GM12878 (cell line): Measurements from ENCODE around the gene BRAT1. TPM values are rescaled to one million over a fixed set of nuclear protein-coding genes. Genes with fewer than 3 reads are reported as not detected.
A peak's percentile ranks its signal among the peaks of the same experiment; 100 is the strongest.

Experiments used
- BHLHE40 ChIP-seq, 2 experiments: fragments of 450-650 bp in 1 of 2; IDR thresholded peaks; 2 replicates each; pipeline ENCODE4 v1.6.1; 2011 to 2017; ENCODE audit warnings: low read depth in 2 of 2, borderline replicate concordance in 1 of 2, improper control_type of control experiment in 1 of 2, low read length in 1 of 2, mild to moderate bottlenecking in 1 of 2
- CREB1 ChIP-seq: IDR thresholded peaks from 2 replicates; pipeline ENCODE4 v1.6.1; 2012; ENCODE audit warnings: low read depth, mild to moderate bottlenecking, inconsistent platforms
- ELK1 ChIP-seq: IDR thresholded peaks from 2 replicates; pipeline ENCODE4 v1.6.1; 2012; ENCODE audit warnings: low read depth, low read length, improper control_type of control experiment
- IRF4 ChIP-seq: IDR thresholded peaks from 2 replicates; pipeline ENCODE4 v1.6.1; 2011; ENCODE audit warnings: low read depth, low read length
- MAX ChIP-seq: IDR thresholded peaks from 2 replicates; pipeline ENCODE4 v1.6.1; 2012; ENCODE audit warnings: low read depth, low read length, improper control_type of control experiment
- MEF2A ChIP-seq: IDR thresholded peaks from 2 replicates; pipeline ENCODE4 v1.6.1; 2011; ENCODE audit warnings: low read depth, mild to moderate bottlenecking, low read length, moderate library complexity; ENCODE audit not compliant: insufficient read depth
- MEF2B ChIP-seq: fragments of 450-650 bp; IDR thresholded peaks from 2 replicates; pipeline ENCODE4 v1.6.1; 2018; ENCODE audit warnings: mild to moderate bottlenecking, moderate library complexity; ENCODE audit not compliant: partially characterized antibody, poor library complexity, severe bottlenecking
- PAX8 ChIP-seq: fragments of 450-650 bp; IDR thresholded peaks from 2 replicates; pipeline ENCODE4 v1.6.1; 2017; ENCODE audit warnings: mild to moderate bottlenecking, moderate library complexity
- SPI1 ChIP-seq: IDR thresholded peaks from 2 replicates; pipeline ENCODE4 v1.6.1; 2011; ENCODE audit warnings: low read depth, mild to moderate bottlenecking, low read length, moderate library complexity, borderline replicate concordance; ENCODE audit not compliant: insufficient read depth
- SREBF2 ChIP-seq: IDR thresholded peaks from 2 replicates; pipeline ENCODE4 v1.6.1; 2012; ENCODE audit warnings: mild to moderate bottlenecking, low read length
- YBX1 ChIP-seq: fragments of 450-650 bp; IDR thresholded peaks from 2 replicates; pipeline ENCODE4 v1.6.1; 2016; ENCODE audit warnings: antibody characterized with exemption
- ZBTB11 ChIP-seq: fragments of 450-650 bp; formaldehyde crosslinking; IDR thresholded peaks from 2 replicates; pipeline ENCODE4 v1.5.0; 2022; ENCODE audit warnings: mild to moderate bottlenecking, missing genetic modification characterization
- ZSCAN29 ChIP-seq: fragments of 450-650 bp; IDR thresholded peaks from 2 replicates; pipeline ENCODE4 v1.6.1; 2017; ENCODE audit warnings: mild to moderate bottlenecking, moderate library complexity
- polyA plus RNA-seq, 11 experiments: library from polyadenylated mRNA; depleted of rRNA in 4 of 11; unstranded in 6 of 11; stranded (reverse) in 5 of 11; fragments of >200 nt; fragmentation: Nextera tagmentation in 4 of 11; fragmentation: Illumina TruSeq in 1 of 11; extraction: Ambion mirVana in 4 of 11; extraction: Trizol in 1 of 11; gene quantifications; 1 replicate in 1 of 11; 2 replicates in 10 of 11; pipeline versions ENCODE4 v1.2.1 to v1.2.3, GENCODE V29; 2011 to 2016; ENCODE audit warnings: inconsistent platforms in 2 of 11, missing spikeins in 2 of 11, low read depth in 1 of 11
- total RNA-seq, 4 experiments: library from RNA; depleted of rRNA in 3 of 4; stranded (reverse); fragments of >200 nt in 3 of 4; fragmentation: Illumina TruSeq in 1 of 4; extraction: Trizol in 1 of 4; gene quantifications; 2 replicates each; pipeline versions ENCODE4 v1.2.1 to v1.2.3, GENCODE V29; 2013 to 2021
- TF ChIP-seq, protein P1 (sequence below): fragments of 450-650 bp; IDR thresholded peaks from 2 replicates; pipeline ENCODE4 v1.6.1; 2017; ENCODE audit warnings: antibody characterized with exemption, mild to moderate bottlenecking, moderate library complexity
- TF ChIP-seq, protein P2 (sequence below): fragments of 450-650 bp; IDR thresholded peaks from 2 replicates; pipeline ENCODE4 v1.6.1; 2017; ENCODE audit warnings: low read depth, mild to moderate bottlenecking, moderate library complexity
- TF ChIP-seq, protein P3 (sequence below): IDR thresholded peaks from 2 replicates; pipeline ENCODE4 v1.6.1; 2012; ENCODE audit warnings: low read depth, low read length, improper control_type of control experiment

Gene BRAT1
- total and polyA plus RNA-seq, 10 of the 15 experiments (the other 5 are each of a cell fraction or from before 2014, with no cell fraction given) = 0.13 to 53.3 (median 16.0) TPM

DNA sequence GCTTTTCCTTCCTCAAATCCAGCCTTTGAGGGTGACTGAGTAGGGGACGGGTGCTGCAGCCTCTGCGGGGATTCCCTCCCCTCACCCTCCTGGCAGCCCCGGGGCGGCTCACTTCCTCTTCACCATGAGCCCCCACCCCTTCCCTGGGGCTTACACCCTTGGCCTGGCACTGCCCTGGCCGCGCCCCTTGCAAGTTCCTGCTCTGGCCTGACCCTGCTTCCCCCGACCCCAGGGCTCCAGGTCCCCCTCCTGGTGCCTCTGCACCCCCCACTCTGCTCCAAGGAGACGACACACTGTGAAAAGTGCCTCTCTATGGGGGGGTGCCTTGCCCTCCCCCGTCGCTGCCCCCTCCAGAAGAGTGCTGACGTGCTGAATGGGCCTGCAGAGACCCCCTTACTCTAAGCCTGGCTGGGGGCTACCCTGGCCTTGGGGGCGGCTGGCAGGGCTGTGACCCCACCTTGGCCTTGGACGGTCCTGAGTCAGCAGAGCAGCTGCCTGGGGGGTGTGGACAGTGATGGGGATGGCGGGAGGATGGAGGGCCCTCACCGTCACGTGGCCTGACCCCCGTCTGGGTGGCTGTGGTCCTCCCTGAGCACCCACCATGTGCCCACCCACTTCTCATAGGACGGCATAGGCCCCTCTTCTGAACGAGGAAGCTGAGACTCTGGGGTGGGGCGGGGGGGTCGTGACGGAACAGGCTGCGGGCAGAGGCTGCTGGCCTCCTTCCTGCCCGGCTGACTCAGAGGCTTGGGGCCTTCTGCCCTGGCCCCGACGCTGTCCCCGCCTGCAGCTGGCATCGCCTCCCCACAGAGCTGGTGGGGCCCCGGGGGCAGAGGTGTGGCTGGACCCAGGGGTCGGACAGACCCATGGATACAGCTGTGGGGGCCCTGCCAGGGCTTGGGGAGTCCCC is 25.9 kb downstream of the BRAT1 start (continued):
- TF ChIP-seq, protein P1, sequence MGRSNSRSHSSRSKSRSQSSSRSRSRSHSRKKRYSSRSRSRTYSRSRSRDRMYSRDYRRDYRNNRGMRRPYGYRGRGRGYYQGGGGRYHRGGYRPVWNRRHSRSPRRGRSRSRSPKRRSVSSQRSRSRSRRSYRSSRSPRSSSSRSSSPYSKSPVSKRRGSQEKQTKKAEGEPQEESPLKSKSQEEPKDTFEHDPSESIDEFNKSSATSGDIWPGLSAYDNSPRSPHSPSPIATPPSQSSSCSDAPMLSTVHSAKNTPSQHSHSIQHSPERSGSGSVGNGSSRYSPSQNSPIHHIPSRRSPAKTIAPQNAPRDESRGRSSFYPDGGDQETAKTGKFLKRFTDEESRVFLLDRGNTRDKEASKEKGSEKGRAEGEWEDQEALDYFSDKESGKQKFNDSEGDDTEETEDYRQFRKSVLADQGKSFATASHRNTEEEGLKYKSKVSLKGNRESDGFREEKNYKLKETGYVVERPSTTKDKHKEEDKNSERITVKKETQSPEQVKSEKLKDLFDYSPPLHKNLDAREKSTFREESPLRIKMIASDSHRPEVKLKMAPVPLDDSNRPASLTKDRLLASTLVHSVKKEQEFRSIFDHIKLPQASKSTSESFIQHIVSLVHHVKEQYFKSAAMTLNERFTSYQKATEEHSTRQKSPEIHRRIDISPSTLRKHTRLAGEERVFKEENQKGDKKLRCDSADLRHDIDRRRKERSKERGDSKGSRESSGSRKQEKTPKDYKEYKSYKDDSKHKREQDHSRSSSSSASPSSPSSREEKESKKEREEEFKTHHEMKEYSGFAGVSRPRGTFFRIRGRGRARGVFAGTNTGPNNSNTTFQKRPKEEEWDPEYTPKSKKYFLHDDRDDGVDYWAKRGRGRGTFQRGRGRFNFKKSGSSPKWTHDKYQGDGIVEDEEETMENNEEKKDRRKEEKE = no peak
- TF ChIP-seq BHLHE40 (IDR thresholded peaks at IDR 0.05; ENCODE audit: borderline replicate concordance in 1 of 2, low read depth in 2 of 2, low read length in 1 of 2) (peak; percentile 22 to 28; a peak in 2 of 4 replicates), ELK1 (no peak), MEF2B (peak; percentile 45), ZSCAN29 (no peak), SPI1 (peak; percentile 84; the same call in 1 of the 2 replicates), ZBTB11 (CRISPR knock-in tag) (no peak), CREB1 (no peak), MEF2A (no peak), SREBF2 (no peak), MAX (no peak), IRF4 (no peak), YBX1 (no peak), PAX8 (no peak)
- TF ChIP-seq, protein P2, sequence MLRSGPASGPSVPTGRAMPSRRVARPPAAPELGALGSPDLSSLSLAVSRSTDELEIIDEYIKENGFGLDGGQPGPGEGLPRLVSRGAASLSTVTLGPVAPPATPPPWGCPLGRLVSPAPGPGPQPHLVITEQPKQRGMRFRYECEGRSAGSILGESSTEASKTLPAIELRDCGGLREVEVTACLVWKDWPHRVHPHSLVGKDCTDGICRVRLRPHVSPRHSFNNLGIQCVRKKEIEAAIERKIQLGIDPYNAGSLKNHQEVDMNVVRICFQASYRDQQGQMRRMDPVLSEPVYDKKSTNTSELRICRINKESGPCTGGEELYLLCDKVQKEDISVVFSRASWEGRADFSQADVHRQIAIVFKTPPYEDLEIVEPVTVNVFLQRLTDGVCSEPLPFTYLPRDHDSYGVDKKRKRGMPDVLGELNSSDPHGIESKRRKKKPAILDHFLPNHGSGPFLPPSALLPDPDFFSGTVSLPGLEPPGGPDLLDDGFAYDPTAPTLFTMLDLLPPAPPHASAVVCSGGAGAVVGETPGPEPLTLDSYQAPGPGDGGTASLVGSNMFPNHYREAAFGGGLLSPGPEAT = no peak; the same call in 1 of the 2 replicates
- TF ChIP-seq, protein P3, sequence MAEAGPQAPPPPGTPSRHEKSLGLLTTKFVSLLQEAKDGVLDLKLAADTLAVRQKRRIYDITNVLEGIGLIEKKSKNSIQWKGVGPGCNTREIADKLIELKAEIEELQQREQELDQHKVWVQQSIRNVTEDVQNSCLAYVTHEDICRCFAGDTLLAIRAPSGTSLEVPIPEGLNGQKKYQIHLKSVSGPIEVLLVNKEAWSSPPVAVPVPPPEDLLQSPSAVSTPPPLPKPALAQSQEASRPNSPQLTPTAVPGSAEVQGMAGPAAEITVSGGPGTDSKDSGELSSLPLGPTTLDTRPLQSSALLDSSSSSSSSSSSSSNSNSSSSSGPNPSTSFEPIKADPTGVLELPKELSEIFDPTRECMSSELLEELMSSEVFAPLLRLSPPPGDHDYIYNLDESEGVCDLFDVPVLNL = no peak
